Type B pancreatic cell (in vitro differentiated cells): ENCODE data around the gene TBX4. TPM values are rescaled to one million over a fixed set of nuclear protein-coding genes. Genes with fewer than 3 reads are reported as not detected.

Experiments
- DNase-seq: peaks from one replicate; pipeline ENCODE4 v3.0.0; 2021; ENCODE audit warnings: mixed read lengths; ENCODE audit not compliant: unreplicated experiment; ENCODE audit errors: extremely low spot score
- H3K27ac Mint-ChIP-seq: 2 replicates; pipeline ENCODE4 v1.8.0; 2021; ENCODE audit warnings: mild to moderate bottlenecking, mixed read lengths
- H3K27me3 Mint-ChIP-seq: 2 replicates; pipeline ENCODE4 v1.8.0; 2021; ENCODE audit warnings: mixed read lengths
- H3K36me3 Mint-ChIP-seq: 2 replicates; pipeline ENCODE4 v1.8.0; 2021; ENCODE audit warnings: mixed read lengths
- H3K4me1 Mint-ChIP-seq: one replicate; pipeline ENCODE4 v1.8.0; 2021; ENCODE audit warnings: mixed read lengths; ENCODE audit not compliant: unreplicated experiment
- H3K4me3 Mint-ChIP-seq: 2 replicates; pipeline ENCODE4 v1.8.0; 2021; ENCODE audit warnings: mild to moderate bottlenecking, mixed read lengths
- H3K9me3 Mint-ChIP-seq: 2 replicates; pipeline ENCODE4 v1.8.0; 2021; ENCODE audit warnings: mixed read lengths
- total RNA-seq: library from RNA; stranded (reverse); gene quantifications from 2 replicates; pipeline ENCODE4 v1.2.1, GENCODE V29; 2021; ENCODE audit warnings: low replicate concordance
- TF ChIP-seq, protein P1 (sequence below): fragments of 200-600 bp; sonication (generic); conservative IDR thresholded peaks from 2 replicates; pipeline ENCODE4 v1.5.0; 2021; ENCODE audit warnings: antibody characterized with exemption, mild to moderate bottlenecking

Gene TBX4
- total RNA-seq, 1 donor from 2014 or later, result 1.8 TPM

DNA sequence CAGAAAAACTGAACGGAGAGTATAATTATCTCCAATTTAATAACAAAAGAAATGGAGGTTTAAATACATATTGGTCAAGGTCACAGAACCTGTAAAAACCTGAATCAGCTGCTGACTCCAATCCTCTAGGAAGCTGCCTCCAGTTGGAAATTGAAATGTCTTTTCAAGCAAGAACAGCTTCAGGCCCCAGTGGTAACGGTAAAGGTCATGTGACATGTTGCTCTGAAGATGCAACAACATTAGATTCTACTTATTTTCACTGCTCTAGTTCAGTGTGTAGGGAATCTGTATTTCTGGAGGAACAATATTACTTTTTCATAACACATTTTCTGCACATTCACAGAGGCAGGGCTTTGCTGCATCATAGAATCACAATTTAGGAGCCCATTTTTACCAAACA lies 58.8 kb downstream of the TBX4 start:
- DNase-seq, result no peak
- Mint-ChIP-seq H3K9me3 (no peaks in the 10 kb centered on the region), H3K27ac (no peak overlapping the region), H3K36me3 (no peaks in the 10 kb centered on the region), H3K4me3 (no peak overlapping the region), H3K27me3 (peaks cover 9% of the 10 kb centered on the region), H3K4me1 (no peaks in the 10 kb centered on the region)
- TF ChIP-seq, protein P1, sequence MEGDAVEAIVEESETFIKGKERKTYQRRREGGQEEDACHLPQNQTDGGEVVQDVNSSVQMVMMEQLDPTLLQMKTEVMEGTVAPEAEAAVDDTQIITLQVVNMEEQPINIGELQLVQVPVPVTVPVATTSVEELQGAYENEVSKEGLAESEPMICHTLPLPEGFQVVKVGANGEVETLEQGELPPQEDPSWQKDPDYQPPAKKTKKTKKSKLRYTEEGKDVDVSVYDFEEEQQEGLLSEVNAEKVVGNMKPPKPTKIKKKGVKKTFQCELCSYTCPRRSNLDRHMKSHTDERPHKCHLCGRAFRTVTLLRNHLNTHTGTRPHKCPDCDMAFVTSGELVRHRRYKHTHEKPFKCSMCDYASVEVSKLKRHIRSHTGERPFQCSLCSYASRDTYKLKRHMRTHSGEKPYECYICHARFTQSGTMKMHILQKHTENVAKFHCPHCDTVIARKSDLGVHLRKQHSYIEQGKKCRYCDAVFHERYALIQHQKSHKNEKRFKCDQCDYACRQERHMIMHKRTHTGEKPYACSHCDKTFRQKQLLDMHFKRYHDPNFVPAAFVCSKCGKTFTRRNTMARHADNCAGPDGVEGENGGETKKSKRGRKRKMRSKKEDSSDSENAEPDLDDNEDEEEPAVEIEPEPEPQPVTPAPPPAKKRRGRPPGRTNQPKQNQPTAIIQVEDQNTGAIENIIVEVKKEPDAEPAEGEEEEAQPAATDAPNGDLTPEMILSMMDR, result no peak

DNA sequence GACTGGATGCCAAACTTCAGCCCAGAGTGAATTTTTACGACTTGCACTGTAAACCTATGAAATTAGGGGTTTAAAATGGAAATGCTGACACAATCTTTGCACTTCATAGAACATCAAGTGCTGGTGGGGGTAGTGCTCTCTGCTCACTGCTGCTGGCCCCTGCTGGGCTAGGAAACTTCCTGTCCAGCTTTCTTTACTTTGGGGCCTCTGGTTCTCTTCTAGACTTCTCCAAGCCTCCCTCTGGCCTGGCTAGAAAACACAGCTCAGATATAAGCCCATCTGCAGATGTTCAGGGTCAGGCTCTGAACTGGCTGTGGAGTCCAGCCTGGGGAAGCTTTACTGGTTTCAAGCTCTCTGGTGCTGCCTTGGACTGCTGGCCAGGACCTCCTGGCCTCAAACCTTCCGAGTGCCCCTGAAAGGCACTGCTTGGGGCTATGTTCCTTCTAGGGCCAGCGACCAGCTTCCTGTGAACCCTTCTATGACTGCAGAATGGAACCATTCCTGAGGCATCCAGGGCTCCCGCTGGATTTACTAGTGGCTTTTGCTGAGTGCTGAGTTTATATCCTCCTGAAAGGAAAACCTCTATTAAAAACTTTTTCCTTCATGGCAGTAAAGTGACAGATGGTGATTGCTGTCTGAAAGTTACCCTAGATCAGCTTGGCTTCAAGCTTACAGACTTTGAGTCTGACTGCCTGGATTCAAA lies 59.4 kb downstream of the TBX4 start:
- no peaks in the 10 kb centered on the region for H3K36me3 Mint-ChIP-seq
- peaks cover 6% of the 10 kb centered on the region for H3K27me3 Mint-ChIP-seq
- TF ChIP-seq, protein P1, result no peak
- H3K4me3 Mint-ChIP-seq, result no peak overlapping the region
- H3K4me1 Mint-ChIP-seq, result no peaks in the 10 kb centered on the region
- DNase-seq, result no peak
- no peaks in the 10 kb centered on the region for H3K9me3 Mint-ChIP-seq
- H3K27ac Mint-ChIP-seq, result no peak overlapping the region

DNA sequence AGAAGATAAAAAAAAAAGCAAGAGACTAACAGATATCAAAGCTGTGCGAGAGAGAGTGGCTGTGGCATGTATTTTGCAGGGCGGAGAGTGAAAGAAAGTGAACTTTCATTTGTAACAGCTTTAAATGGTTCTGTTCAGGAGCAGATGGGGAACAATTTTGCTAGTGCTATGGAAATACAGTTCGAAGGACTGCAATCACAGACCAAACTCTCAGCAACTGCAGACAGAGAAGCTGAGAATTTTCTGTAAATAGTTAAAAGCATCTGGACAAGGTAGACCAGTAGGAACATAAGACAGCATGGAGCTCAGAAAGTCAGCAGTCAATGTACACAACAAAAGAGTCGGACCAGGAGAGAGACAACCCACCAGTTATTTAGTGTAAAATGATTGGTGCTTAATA lies 62.3 kb downstream of the TBX4 start:
- Mint-ChIP-seq H3K27me3 (peaks cover 4% of the 10 kb centered on the region), H3K4me1 (no peaks in the 10 kb centered on the region), H3K27ac (no peak overlapping the region), H3K36me3 (no peaks in the 10 kb centered on the region), H3K9me3 (no peaks in the 10 kb centered on the region), H3K4me3 (no peak overlapping the region)
- TF ChIP-seq, protein P1, result no peak
- DNase-seq, result no peak

DNA sequence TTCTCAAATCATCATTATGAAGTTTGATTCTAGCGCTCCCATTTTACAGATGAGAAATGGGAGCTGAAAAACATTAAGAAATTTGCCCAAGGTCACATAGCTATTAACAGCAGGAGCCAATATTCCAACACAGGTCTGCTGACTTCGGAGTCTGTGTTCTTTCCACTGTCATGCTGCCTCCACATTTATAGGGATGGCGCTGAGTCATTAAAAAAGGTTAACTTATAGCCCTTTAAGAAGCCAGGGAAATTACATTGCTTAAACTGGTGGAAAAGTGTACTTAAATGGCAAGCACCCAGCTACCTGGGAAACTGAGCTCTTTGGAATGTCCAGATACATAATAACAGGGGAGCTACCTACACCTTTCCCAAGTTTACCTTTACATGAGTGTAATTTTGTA lies 65.0 kb downstream of the TBX4 start:
- H3K27ac Mint-ChIP-seq, result no peak overlapping the region
- TF ChIP-seq, protein P1, result no peak
- H3K4me3 Mint-ChIP-seq, result no peak overlapping the region
- no peaks in the 10 kb centered on the region for H3K4me1 Mint-ChIP-seq
- no peak for DNase-seq
- H3K9me3 Mint-ChIP-seq, result no peaks in the 10 kb centered on the region
- H3K27me3 Mint-ChIP-seq, result peaks cover 10% of the 10 kb centered on the region
- no peaks in the 10 kb centered on the region for H3K36me3 Mint-ChIP-seq

DNA sequence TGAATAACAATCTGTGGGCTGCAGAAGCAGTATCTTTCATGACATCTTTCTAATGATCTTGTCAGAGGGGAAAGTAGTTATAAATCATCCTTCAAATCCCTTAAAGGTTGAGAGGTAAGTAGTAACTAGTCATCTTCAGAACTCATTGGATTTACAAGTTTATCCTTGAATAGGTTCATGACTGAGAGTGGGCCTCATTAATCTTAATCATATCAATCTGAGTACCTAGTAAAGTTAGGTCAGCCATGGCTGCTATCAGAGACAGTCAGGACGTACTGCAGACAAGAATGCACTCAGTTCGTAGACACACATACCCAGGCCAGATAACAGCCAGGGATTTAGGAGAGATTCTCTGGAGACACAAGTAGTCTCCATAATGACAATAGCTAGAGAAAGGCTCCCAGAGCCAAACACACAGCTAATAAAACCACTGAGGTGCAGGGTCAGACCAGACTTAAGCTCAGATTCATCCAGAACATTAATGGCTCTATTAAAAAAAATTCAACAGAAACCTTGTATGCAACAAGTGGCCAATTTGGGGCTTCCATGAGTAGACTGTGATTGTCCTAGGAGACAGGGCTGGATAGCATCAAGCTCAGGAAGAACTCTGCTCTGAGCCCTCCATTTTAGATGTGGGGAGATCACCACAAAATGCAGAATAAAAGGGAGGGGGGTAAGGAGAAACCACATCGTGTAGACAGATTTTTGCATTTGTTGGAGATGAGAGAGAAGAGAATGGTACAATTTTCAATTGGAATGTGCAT lies 65.8 kb downstream of the TBX4 start:
- Mint-ChIP-seq H3K36me3 (no peaks in the 10 kb centered on the region), H3K9me3 (no peaks in the 10 kb centered on the region), H3K4me1 (no peaks in the 10 kb centered on the region), H3K4me3 (no peak overlapping the region), H3K27ac (no peak overlapping the region), H3K27me3 (peaks cover 10% of the 10 kb centered on the region)
- TF ChIP-seq, protein P1, result no peak
- no peak for DNase-seq
